HG03066 (cell line): ENCODE data around the gene TINCR.

Source experiments
- ATAC-seq: cut with Tn5 transposase; IDR thresholded peaks from one replicate; pipeline ENCODE4 v1.9.1; 2021; ENCODE audit warnings: low read depth; ENCODE audit not compliant: unreplicated experiment

The TINCR gene

GRCh38 chr19:5590151-5590864, 22.6 kb upstream of the TINCR start:
- ATAC-seq: no peak

DNA sequence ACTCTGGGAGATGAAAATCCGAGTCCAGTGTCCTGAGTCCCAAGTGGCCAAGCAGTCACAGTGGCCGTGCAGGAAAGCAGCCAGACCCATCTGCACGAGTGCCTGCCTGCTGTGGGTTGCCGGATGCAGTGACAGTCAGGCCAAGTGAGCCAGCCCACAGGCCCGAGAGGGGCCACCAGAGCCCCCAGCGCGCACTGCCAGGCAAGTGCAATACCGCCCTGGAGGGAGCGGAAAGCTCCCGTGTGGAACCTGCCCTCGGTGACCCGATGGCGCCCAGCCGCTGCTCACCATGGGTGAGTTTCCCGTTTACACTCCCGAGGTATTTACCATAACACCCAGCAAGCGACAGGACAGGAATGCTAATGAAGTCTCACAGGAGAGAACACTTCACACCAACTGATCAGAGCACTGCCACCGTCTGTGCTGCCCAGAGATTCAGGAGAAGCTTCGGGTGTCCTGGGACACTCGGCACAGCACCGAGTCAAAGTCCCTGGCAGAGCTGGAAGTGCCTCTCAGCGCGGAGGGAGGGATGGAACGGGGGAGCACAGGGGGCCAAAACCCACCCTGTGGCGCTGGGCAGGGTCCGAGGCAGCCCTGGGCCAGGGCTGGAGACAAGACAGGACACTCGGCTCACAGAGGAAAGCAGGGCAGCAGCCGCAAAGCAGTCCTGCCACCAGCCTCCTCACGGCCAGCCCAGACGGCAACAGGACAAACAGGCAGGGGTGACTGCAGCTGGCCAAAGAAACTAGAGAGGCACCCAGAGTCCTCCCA, 21.3 kb upstream of the TINCR start:
- no peak for ATAC-seq

GRCh38 chr19:5588441-5588840, 20.7 kb upstream of the TINCR start:
- no peak for ATAC-seq

DNA sequence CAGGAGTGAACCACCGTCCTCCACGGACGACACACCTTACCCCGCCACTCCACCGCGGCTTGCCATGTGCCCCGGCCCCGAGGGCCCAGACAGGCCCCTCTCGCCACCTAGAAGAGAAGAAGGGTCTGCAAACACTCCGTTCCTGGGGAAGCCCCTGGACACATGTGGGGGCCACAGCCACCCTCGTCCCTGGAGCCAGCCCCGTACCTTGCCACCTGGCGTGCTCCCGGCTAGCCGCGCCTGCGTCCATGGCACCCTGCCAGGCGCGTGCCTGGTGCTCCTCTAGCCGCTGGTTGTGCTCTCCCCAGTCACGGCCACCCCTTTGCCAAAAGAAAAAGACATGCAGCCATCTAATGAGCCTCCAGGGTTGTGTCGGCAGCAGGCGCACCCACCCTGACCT, 19.9 kb upstream of the TINCR start:
- no peak for ATAC-seq

- ATAC-seq: no peak
Measured at GRCh38 chr19:5587071-5587455, 19.3 kb upstream of the TINCR start.

- no peak for ATAC-seq
Measured at GRCh38 chr19:5586300-5587070, 18.7 kb upstream of the TINCR start.

GRCh38 chr19:5585461-5586299, 17.9 kb upstream of the TINCR start:
- no peak for ATAC-seq

DNA sequence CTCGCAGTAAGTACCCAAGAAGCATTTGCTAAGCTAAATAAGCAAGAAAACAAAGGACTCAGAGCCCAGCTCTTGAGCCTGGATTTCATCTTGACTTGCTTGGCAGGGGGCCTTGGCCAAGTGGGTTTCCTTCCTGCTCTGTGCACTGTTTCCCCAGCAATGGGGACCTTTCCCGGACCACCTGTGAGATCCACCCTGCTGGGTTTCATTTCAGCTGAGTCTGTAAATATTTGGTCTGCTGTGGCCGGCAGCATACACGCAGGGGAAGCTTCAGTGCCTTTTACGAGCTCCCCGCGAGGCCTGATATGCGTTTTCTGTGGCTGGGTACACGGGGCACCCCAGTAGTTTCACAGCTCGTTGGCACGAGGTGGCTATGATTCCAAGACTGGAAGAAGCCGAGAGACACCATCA, 12.4 kb upstream of the TINCR start:
- no peak for ATAC-seq

- no peak for ATAC-seq
Measured at GRCh38 chr19:5579697-5580096, 11.9 kb upstream of the TINCR start.

GRCh38 chr19:5579286-5579685, 11.5 kb upstream of the TINCR start:
- ATAC-seq: no peak

DNA sequence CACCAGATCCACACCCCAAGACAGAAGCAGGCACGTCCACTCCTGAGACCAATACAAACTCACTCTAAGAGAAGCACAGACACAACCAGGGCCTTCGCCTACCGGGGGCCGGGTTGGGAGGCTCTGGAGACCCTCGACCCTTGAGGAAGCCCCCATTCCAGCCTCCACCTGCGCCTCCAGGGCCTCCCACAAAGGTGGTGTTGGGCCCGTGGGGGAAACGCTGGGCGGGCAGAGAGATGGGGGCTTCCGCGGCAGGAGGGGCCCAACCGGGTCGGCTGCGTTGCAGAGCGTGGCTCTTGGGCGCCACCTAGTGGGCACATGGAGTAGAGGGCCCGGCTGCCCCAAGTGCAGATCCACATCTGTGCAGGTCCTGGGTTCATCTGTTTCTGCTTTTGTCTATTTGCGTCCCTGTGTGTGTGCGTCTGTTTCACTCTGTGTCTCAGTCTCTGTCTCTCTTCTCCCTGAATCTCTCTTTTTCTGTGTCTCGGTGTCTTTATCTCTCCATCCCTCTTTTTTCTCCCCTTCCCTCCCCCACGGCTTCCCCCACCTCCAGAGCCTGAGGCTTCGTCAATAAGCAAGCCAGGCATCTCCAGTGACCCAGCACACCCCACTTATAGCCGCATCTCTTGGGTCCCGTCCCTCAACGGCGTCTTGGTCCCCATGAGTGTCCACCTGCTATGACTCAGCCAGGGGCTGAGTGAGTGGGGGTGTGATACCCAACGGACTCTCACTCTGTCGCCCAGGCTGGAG, 10.5 kb upstream of the TINCR start:
- no peak for ATAC-seq

GRCh38 chr19:5575590-5575989, 7.8 kb upstream of the TINCR start:
- ATAC-seq: no peak

GRCh38 chr19:5572556-5573286, 5.0 kb upstream of the TINCR start:
- no peak for ATAC-seq

DNA sequence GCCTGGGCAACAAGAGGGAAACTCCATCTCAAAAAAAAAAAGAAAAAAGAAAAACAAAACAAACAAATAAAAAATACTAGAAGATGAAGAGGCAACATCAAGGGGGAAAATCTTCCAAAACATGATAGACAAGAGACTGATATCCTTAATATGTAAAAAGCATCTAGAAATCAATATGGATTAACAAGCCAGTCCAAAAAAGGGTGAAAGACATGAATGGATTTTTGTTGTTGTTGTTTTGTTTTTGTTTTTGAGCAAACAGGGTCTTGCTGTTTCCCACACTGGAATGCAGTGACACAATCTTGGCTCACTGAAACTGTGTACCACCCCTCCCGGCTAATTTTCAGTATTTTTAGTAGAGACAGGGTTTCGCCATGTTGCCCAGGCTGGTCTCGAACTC, 4.0 kb upstream of the TINCR start:
- no peak for ATAC-seq

GRCh38 chr19:5567970-5568407, 236 bp upstream of the TINCR start:
- ATAC-seq: no peak

DNA sequence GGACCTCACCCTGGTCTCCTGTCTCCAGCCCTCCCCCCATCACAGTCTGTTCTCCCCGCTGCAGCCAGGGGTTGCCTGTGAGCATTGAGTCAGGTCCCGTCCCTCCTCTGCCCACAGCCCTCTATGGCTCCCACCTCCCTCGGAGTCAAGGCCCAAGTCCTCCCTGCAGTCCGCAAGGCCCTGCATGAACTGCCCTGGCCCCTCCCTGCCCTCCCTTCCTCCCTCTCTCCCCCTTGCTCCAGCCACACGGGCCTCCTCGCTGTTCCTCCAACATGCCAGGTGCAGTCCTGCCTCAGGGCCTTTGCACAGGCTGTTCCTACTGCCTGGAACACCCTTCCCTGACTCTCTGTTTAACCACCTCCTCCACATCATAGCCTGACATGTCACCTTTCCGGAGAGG, 2.8 kb downstream of the TINCR start:
- no peak for ATAC-seq

DNA sequence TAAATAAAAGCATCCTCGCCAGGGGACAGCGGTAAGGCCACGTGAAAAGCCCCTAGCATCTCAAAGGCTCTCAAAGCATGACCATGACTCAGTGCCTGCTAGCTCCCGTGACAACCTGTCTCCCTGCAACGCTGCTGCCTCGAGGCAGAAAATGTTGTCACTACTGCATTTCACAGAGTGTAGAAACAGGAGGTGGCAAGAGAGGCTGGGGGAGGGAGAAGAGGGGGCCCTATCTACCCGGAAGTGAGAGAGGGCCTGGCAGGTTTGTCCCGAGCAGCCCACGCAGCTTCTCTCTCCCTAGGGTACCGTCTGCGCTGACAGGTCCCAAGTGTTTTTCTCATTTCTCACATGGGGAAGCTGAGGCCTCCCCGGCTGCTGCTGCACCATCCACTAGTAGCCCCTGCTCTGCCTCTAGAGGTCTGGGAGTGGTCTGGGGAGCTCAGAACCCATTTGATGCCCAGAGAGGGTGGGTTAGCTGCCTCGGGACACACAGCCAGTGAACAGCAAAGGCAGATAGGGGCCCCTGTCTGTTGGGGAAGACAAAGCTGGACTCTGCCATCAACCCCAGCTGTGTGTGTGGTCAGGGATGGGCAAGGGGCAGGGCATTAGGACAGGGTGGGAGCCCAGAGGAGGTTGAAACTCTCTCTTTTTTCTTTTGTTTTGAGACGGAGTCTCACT, 3.7 kb downstream of the TINCR start:
- no peak for ATAC-seq

DNA sequence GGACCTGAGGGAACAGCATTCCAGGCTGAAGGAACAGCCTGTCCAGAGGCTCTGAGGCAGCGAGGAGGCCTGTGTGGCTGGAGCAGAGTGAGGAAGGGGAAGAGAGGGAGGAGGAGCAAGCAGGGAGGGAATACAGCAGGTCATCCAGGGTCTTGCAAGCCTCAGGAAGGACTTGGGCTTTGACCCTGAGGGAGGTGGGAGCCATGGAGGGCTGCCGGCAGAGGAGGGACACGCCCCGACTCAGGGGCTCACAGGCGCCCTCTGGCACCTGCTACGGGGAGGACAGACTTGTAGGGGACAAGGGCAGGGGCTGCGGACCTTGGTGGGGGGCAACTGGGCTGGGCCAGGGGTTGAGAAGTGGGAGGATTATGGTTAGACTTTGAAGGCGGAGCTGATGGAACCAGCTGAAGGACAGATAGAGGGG, 4.7 kb downstream of the TINCR start:
- ATAC-seq: no peak

DNA sequence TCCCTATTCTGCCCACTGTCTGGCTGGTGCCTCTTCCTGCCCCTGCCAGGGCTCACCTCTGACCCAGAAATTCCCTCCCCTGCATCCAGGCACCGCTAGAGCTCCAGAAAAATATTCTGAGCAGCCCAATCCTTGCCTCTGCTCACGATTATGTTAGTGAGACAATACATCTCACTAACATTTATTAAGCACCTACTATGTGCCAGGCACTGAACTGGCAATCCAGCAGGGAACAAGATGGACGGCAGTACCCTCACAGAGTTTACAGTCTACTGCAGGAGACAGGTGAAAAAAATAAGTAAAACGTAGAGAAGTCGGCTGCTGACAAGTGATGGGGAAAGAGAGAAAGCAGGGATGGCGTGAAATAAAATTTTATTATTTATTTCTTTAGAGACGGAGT, 5.5 kb downstream of the TINCR start:
- ATAC-seq: no peak
